GM18873 (cell line): Measurements from ENCODE around the gene TTC23.

ENCODE experiments used
- ATAC-seq: cut with Tn5 transposase; IDR thresholded peaks from one replicate; pipeline ENCODE4 v1.9.1; 2021; ENCODE audit warnings: mild to moderate bottlenecking, moderate library complexity, moderate number of reproducible peaks; ENCODE audit not compliant: unreplicated experiment, low FRiP score

Gene TTC23

GRCh38 chr15:99165956-99166689 is 83.3 kb downstream of the TTC23 start:
- ATAC-seq = no peak

- ATAC-seq = no peak
These were observed 84.2 kb downstream of the TTC23 start for GRCh38 chr15:99165020-99165790.

GRCh38 chr15:99164119-99164518 is 85.3 kb downstream of the TTC23 start:
- ATAC-seq = no peak

- no peak for ATAC-seq
These were observed 85.9 kb downstream of the TTC23 start for GRCh38 chr15:99163271-99164062.

- ATAC-seq = no peak
These were observed 90.6 kb downstream of the TTC23 start for GRCh38 chr15:99158626-99159412.

GRCh38 chr15:99157456-99157855 is 91.9 kb downstream of the TTC23 start:
- ATAC-seq = no peak

- ATAC-seq = no peak
These were observed 93.4 kb downstream of the TTC23 start for GRCh38 chr15:99155961-99156443.

GRCh38 chr15:99154271-99154670 is 95.1 kb downstream of the TTC23 start:
- ATAC-seq = no peak

GRCh38 chr15:99153026-99153535 is 96.3 kb downstream of the TTC23 start:
- no peak for ATAC-seq

GRCh38 chr15:99151156-99151555 is 98.2 kb downstream of the TTC23 start:
- no peak for ATAC-seq

GRCh38 chr15:99149366-99149765 is 100.0 kb downstream of the TTC23 start:
- no peak for ATAC-seq

GRCh38 chr15:99148851-99149276 is 100.5 kb downstream of the TTC23 start:
- ATAC-seq = no peak

GRCh38 chr15:99146661-99147060 is 102.7 kb downstream of the TTC23 start:
- ATAC-seq = no peak

GRCh38 chr15:99145778-99146177 is 103.6 kb downstream of the TTC23 start:
- ATAC-seq = no peak

- no peak for ATAC-seq
These were observed 104.4 kb downstream of the TTC23 start for GRCh38 chr15:99145005-99145404.

GRCh38 chr15:99143655-99144610 is 105.4 kb downstream of the TTC23 start:
- no peak for ATAC-seq

- no peak for ATAC-seq
These were observed 106.1 kb downstream of the TTC23 start for GRCh38 chr15:99143242-99143641.

- no peak for ATAC-seq
These were observed 106.8 kb downstream of the TTC23 start for GRCh38 chr15:99142562-99142961.

GRCh38 chr15:99141943-99142342 is 107.4 kb downstream of the TTC23 start:
- ATAC-seq = no peak
